ENCODE data around the gene CCDC47.
A peak's percentile ranks its signal among the peaks of the same experiment; 100 is the strongest.

CCDC47 gene

DNA sequence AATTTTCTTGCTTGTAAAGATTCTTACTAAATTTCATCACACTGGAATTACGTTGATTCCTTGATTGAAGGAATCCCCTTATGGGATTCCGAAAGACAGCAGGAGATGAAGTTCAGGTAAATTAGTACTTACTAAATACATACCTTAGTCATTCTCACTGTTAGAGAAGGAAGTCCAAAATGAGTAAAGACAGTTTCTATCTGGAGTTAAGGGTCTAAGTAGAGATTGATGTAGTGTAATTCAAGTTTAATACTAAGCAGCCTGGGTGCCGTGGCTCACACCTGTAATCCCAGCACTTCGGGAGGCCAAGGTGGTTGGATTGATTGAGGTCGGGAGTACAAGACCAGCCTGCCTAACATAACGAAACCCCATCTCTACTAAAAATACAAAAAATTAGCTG lies 10.1 kb upstream of the CCDC47 start:
- DNase-seq: no peak

DNA sequence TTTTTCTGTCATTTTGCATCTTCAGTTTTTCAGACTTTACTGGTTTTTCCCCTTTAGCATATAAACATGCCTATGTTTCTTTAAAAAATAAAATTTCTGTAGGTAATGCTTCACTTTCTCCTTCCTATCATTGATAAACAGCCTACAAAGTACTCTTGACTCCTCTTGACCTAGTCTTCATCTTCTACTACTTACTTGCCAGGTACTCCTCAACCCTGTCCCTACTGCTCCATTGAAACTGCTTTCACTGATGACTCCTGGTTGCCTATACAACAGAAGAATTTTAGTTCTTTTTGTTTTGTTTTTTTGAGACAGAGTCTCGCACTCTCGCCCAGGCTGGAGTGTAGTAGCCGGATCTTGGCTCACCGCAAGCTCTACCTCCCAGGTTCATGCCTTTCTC lies 7.5 kb upstream of the CCDC47 start:
- DNase-seq: no peak

DNA sequence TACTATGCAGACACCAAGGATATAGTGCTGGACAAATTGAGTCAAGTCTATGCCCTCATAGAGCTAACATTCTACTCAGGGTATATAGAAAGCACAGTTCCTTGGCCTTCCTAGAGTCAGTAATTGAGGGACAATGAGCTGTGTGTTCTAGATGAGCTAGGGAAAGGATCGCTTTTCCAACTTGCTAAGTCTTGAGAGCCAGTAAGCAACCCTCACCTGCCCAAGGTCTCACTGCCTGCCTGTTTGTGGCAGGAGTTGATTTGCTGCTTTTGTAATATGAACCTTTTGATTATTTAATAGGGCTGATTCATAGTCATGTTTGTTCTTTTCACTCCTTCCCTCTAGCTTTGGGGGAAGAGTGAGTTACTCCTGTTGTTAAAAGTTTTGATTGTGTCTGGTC lies 7.1 kb upstream of the CCDC47 start:
- DNase-seq: no peak

DNA sequence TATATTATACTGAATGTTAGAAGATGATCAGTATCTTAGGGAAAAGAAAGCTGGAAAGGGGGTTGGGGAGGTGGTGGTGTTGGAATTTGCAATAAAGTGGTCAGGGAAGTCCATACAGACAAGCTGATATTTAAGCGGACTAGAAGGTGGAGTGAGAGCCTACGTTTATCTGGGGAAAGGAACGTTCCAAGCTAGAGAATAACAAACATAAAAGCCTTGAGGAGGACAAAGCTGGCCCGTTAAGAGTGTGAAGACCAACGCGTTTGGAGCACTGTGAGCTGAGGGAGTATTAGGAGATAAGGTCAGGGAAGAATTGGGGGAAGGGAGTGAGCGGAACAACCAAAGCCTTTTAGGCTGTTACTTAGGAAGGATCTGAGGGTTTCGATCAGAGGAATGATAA lies 2.0 kb upstream of the CCDC47 start:
- no peak for DNase-seq

DNA sequence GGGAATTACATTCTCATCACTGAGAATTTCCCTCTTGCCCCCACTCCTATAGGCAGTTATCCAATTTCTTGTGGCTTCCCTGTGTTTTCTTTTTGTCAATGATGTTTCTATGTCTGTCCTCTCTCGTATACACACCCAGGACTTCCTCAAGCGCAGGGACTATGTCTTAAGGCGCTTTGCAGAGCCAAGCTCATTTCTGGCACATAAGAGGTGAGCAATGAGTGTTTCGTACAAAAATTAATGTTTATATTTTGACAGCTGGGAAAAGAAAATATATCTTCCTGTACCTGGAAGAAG lies 1.5 kb upstream of the CCDC47 start:
- DNase-seq: no peak

DNA sequence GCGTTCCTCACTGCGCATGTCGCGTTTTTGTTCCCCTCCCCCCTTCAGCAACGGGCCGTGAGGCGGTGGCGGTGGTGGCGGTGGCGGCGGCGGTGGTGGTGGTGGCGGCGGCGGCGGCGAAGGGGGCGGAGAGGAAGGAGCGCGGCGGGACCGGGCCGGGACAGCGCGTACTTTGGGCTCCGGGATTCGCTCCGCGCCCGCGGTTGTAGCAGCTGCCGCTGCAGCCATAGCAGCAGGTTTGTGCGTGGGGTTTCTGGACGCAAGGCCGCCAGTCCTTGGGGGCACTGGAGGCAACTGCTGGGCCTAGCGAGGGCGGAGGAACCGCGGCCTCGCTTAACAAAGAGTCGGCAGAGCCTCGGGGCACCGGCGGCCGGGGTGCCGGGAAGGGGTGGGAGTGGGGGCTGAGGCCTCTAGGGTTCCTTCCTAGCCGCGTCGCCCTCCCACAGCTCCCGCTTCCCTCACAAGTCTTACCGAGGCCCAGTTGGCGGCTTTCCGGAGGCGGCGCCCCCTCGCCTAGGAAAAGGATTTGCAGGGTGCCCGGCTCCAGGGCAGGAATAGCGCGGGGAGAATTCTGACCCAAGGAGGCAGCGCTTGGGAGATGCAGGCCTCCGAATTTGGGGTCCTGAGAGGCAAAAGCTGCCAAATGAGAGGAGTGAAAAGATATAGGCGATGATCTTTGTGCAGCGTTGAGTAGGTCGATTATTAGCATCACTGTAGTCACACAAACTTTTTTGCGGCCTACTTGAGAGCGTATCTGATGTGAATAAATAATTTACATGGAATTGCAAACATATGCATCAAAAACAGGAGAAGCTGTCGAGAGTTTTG lies 958 bp upstream of the CCDC47 start, which contains the start of gene DDX42:
Gene DDX42 (plus strand): TSS at position 30 of the 828 bp plus-strand sequence. CDS start 12,880 bp downstream, outside the sequence.
- peak; percentile 55 for DNase-seq

DNA sequence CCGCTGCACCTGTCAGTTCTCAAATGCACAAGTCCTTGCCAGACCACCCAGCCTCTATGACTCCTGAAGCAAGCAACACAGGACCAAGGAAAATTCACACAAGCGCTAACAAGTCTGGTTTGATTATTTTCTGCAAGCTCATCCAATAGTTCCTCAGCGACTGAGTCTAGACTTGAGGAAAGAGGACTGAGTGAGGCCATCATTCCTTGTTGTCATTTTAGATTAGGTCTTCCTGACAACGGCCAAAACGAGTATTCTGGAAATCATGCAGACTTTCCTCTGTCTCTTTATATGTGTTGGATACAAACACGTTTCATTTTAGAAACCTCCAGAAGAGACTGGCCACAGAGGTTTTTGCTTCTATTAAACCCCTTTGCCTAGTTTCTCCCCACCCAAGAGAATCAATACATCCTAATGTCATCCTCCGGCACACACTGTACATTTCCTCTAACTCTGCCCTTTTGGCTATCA lies 561 bp downstream of the CCDC47 start:
- DNase-seq: peak; percentile 4

DNA sequence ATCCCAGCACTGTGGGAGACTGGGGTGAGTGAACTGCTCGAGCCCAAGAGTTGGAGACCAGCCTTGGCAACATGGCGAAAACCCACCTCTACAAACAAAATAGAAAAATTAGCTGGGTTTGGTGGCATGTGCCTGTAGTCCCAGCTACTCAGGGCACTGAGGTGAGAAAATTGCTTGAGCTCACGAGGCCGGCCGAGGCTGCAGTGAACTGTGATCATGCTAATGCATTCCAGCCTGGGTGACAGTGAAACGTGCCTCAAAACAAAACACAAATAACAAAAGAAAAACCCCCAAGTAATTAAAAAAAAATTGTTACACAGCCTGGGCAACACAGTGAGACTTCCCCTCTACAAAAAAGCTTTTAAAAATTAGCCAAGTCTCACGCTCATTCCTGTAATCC lies 5.0 kb downstream of the CCDC47 start:
- no peak for DNase-seq

DNA sequence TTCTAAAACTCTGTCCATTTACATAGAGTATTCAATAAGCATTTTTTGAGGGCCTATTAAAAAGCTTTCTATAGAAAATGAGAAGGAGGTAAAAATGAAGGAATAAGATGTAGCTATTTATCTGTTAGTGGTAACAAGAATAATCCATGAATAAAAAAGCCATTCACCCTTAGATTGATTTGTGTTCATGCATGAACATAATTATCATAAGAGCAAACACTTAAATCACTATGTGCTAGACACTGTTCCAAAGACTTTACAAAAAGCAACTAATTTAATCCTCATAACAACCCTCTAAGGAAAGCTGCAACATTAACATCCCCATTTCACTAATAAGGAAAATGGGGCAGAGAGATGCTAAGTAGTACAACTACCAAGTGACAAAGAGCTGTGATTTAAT lies 6.6 kb downstream of the CCDC47 start:
- no peak for DNase-seq

DNA sequence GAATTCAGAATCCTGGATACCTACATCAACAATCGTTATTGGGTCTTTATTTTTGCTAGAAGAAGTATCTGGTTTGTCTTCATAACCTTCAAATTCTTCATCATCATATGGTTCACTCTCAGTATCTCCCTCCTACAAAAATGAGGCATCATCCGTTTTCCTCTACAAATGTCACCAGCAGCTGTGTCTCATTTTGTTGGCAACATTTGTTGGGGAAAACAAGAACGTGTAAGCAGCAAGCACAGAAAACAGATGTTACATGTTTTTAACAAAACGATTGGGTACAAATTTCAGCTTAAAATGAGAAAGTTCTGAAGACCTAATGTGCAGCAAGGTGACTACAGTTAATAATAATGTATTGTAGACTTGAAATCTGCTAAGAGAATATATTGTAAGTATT lies 8.7 kb downstream of the CCDC47 start:
- no peak for DNase-seq

DNA sequence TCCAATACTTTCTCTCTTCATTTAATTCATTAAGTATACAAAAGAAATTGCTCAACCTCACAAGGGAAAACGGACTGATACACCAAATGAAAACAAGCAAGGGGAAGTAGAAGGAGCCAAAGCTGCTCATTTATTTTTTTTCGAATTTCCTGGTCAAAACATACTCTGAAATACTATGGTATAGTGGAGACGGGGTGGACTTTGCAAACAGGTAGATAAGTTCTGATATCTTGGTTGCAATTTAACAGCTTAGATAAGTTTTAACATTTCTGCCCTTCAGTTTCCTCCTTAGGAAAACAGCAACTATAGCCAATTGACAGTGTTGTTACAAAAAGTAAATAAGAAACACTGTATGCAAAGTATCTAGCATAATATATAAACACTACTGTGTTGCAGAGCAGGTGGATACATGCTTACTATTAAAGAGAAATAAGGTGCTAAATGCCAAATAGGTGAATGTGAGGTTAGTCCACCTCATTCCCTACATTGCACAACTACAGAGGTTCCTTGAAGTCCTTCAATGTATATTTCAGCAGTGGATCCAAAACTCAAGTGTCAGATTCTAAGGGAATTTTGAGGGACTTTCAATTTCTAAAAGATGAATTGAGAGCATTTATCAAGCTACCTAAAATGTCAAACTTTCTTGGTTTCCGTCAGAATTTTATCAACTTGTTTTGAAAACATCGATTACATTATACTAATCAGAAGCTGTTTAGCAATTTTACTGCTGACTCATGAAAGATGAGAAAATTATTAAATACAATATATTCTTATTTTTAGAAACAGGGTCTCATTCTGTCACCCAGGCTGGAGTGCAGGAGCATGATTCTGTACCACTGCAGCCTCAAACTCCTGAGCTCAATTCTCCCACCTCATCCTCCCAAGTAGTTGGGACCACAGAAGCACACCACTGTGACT lies 11.0 kb downstream of the CCDC47 start:
- DNase-seq: no peak

DNA sequence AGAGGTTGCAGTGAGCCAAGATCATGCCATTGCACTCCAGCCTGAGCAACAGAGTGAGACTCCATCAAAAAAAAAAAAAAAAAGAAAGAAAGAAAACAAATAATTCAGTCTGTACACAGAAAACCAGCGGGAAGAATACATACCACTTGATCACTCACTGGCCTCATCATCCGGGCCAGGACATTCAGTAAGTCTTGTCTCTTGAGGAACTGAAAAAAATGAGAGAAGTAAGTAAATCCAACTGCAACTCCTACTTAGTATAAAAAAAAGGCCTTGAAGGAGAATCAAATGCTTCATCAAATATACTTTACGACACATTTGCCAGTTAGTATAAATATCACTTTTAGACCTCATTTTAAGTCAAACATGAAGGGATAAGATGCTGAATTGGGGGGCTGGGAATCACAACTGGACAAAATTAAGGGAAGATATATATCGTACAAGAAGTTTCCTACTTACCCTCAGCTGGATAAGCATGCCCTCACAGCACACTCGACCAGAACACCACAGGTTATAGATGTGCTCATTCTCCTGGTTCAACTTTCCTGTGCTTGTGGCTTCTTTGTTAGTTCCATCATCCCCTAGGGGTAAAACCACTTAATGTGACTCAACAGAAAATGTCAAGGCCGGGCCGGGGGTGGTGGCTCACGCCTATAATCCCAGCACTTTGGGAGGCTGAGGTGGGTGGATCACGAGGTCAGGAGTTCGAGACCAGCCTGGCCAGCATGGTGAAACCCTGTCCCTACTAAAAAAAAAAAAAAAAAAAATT lies 12.4 kb downstream of the CCDC47 start:
- no peak for DNase-seq

DNA sequence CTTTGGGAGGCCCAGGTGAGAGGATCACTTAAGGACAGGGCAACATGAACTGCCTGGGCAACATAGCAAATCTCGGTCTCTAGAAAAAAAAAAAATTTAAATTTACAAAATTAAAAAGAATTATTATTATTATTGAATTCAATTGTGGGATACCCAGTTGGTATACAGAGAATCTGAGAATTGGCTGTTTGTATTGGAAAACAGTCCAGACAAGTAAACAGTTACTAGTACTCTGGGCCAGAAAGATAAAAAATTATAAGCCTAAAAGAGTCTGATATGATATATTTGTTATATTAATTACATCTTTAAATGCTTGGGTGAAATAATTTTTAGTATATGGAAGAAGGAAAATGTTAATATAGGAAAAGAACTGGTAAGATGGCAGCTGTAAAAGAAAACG lies 15.0 kb downstream of the CCDC47 start:
- DNase-seq: no peak

DNA sequence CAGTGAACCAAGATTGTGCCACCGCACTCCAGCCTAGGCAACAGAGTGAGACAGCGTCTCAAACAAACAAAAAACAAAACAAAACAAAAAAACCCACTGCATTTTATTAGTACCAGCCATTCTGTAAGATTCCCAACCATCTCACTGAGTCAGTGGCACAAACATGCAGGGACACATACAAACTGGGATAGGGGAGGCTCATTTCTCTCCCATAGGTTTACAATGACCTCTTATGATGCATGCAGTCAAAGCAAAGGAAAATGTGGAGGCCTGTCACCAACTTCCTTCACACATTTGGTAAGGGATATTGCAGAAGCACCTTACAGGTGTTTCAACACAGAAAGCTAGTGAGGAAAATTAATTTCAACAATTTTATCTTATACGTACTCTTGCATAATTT lies 19.4 kb downstream of the CCDC47 start:
- no peak for DNase-seq

DNA sequence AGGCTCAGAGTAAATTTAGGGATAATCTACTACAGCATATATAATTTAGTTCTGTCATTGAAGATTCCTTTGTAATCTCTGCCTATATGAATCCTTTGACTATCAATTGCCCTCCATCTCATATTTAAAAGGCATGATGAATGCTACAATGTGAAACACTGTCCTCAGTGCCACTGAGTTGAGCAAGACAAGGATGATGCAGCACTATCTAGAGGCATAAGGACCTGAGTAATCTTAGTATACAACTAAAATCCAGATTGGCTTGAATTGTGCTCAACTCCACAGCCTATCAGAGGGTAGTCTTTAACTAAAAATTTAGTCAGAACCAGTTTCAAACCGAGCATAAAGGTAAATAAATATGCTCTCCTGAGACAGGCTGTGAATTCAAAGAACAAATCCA lies 20.2 kb downstream of the CCDC47 start:
- no peak for DNase-seq

DNA sequence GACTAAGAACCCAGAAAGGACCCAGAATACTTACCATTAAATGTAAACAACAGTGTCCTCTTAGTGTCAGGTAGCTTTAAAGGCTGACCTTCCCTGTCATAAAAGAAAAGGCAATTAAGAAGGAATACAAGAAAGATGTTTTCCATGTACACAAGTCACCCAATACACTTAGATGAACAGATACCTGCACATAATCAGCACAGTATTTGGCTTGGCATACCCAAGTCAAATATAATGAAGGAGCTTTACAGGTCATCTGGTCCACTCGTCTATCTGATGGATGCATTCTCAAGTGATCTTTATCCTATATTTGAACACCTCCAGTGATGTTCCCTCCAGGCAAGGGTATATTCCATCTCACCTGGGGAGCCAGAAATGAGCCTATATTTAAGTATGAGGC lies 20.7 kb downstream of the CCDC47 start:
- DNase-seq: no peak

DNA sequence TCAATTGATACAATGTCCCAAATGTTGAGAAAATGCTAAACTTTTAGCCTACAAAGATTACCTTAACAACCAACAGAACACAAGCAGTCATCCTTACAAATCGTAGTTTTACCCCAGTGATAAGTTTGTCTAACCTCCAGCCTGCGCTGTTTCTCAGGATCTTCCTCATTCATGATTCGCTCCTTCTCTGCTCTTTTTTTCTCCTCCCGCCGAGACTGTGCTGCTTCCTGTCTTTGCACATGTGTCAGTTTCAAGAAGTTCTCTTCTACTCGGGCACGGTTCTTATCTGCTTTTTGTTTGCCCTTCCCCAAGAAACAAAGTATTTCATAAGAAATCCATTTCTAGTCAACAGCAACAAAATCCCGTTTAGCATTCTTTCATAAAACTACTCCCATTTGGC lies 21.6 kb downstream of the CCDC47 start:
- DNase-seq: no peak

DNA sequence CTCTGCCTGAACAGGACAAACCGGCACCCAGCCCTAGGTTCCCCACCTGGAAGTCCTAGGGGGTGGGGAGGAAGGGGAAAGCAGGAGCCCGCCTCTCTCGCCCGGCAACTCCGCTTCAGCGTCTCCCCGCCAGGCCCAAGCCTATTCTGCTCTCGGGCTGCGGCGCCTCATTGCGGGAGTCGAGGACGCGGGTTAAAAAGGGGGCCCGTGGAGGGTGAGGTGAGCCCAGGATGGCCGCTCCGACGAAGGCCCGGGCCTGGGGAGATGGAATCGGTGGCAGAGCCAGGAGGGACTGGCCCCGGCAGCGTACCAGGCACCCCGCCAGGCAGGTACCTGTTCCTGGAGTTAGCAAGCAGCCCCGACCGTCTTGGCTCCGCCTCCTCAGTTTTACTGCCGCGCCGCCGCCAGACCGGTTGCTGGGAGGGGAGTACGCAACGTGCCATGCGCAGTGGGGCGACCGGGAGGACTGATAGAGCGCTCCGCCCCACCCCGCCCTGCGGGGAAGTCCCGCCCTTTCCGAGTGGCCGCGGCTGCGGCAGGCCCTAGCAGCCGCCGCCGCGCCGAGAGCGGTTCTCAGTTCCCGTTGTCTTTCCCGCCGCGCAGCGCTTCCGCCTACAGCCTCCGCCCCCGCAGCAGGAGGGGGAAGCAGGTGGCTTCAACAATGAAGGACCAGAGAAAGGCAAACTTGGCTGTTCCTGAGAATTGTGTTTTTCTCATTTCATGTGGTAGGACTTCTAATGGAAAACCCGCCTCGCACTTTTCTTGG lies 31.8 kb downstream of the CCDC47 start, which contains the start of gene STRADA:
Gene STRADA (minus strand): TSS at position 392 of the 766 bp plus-strand sequence. CDS start 13,430 bp downstream, outside the sequence.
- DNase-seq: peak; percentile 96

DNA sequence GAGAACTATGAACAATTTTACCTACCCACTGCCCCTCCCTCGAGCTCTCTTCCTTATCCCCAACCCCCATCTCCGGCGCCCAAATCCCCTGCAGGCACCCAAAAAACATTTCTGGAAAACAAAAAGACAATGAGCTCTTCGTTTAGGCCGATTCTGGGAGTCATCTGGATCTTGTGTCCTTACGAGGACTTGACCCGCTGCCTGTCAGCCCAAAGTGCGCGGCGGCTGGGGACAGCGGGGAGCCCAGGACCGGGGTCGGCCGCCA lies 32.3 kb downstream of the CCDC47 start:
- DNase-seq: no peak

DNA sequence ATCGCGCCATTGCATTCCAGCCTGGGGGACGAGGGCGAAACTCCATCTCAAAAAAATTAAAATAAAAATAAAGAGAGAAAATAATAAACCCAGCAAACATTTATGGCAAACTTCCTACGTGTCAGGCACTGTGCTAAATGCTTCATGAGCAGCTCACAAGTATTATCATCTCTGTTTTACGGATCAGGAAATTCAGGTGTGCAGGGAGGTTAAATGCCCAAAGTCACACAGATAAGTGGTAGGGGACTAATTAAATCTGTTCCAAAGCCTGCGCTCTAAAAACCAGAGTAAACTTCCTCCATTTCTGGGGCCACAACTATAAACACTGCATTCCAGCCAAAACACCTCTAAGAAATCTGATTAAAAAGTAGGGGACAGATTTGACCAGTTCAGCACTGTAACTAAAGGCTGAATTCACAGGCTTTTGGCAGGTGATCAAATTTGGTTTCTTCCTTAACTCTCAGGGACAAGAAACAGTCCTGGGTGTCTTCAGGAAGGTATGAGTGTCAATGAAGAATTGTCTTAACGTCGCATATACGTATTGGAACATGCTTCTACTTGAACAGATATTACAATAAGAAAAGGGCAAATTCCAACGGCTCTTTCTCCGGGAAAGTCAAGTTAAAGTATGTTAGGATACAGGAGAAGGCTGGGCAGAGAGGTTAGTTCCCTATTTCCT lies 32.8 kb downstream of the CCDC47 start:
- DNase-seq: no peak

DNA sequence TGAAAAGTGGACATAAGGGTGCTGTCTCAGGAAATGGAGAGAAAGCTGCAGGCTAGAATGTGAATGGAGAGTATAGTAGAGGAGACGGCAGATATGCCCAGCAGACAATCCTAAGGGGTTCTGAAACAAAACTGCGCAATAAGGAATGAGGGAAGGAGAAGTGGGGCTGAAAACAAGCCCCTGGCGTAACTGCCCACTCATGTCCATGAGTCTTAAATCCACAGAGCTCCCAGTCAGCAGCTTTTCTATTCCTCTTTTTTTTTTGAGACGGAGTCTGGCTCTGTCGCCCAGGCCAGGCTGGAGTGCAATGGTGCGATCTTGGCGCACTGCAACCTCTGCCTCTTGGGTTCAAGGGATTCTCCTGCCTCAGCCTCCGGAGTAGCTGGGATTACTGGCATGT lies 37.7 kb downstream of the CCDC47 start:
- no peak for DNase-seq

DNA sequence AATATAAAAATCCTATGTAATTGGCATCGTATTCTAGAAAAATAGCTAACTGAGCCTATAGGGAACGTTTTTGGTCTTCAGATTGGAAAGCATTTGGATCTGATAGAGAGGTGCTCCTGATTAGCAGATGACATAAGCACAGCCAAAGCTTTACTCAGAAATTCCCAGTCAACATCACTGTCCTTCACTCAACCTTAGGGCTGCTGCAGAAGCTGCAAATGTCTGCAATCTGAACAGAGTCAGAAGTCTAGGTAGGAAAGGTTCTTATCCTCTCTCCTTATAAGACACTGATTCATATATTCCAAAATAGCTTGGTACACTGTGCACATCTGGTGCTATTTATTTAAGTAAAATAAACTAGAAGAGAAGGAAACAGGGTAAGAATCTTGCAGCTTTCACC lies 51.0 kb downstream of the CCDC47 start:
- DNase-seq: no peak
